H9 (cell line): ENCODE results near the gene TP53TG5. TPM values are rescaled to one million over a fixed set of nuclear protein-coding genes. Genes with fewer than 3 reads are reported as not detected.

Experiments used
- DNase-seq: peaks from one replicate; pipeline ENCODE4 v3.0.0-alpha.2; 2017
- H2AFZ ChIP-seq: one replicate; pipeline ENCODE4 v1.6.1; 2013; ENCODE audit warnings: mild to moderate bottlenecking, low read length, control low read depth, moderate library complexity
- H2AK5ac ChIP-seq: 2 replicates; pipeline ENCODE4 v1.6.1; 2013; ENCODE audit warnings: low read length, control low read depth, mixed read lengths; ENCODE audit not compliant: insufficient read length
- H2BK120ac ChIP-seq: one replicate; pipeline ENCODE4 v1.6.1; 2013; ENCODE audit warnings: low read depth, mild to moderate bottlenecking, low read length, control low read depth, inconsistent platforms; ENCODE audit not compliant: poor library complexity, severe bottlenecking
- H2BK12ac ChIP-seq: 2 replicates; pipeline ENCODE4 v1.6.1; 2013; ENCODE audit warnings: low read length, control low read depth, mixed read lengths, low read depth; ENCODE audit not compliant: insufficient read length
- H2BK15ac ChIP-seq: 2 replicates; pipeline ENCODE4 v1.6.1; 2013; ENCODE audit warnings: low read depth, low read length, control low read depth
- H2BK20ac ChIP-seq: one replicate; pipeline ENCODE4 v1.6.1; 2013; ENCODE audit warnings: low read depth, mild to moderate bottlenecking, low read length, control low read depth, inconsistent platforms; ENCODE audit not compliant: poor library complexity, severe bottlenecking
- H2BK5ac ChIP-seq: 2 replicates; pipeline ENCODE4 v1.6.1; 2013; ENCODE audit warnings: low read length, control low read depth, mixed read lengths; ENCODE audit not compliant: insufficient read length
- H3K14ac ChIP-seq: 2 replicates; pipeline ENCODE4 v1.6.1; 2013; ENCODE audit warnings: low read length, control low read depth; ENCODE audit not compliant: insufficient read depth
- H3K18ac ChIP-seq: 2 replicates; pipeline ENCODE4 v1.6.1; 2013; ENCODE audit warnings: low read depth, mild to moderate bottlenecking, mixed read lengths, low read length, control low read depth; ENCODE audit not compliant: insufficient read length
- H3K23ac ChIP-seq: 2 replicates; pipeline ENCODE4 v1.6.1; 2013; ENCODE audit warnings: low read length, control low read depth, mixed read lengths, low read depth; ENCODE audit not compliant: insufficient read length
- H3K23me2 ChIP-seq: 2 replicates; pipeline ENCODE4 v1.6.1; 2013; ENCODE audit warnings: low read depth, mild to moderate bottlenecking, mixed read lengths, low read length, control low read depth; ENCODE audit not compliant: insufficient read length, poor library complexity, severe bottlenecking
- H3K27ac ChIP-seq: 2 replicates; pipeline ENCODE4 v1.5.1; 2013; ENCODE audit warnings: low read length, control low read depth, mixed read lengths, low read depth; ENCODE audit not compliant: insufficient read length
- H3K27me3 ChIP-seq: 2 replicates; pipeline ENCODE4 v1.6.1; 2013; ENCODE audit warnings: low read length, control low read depth, inconsistent platforms; ENCODE audit not compliant: insufficient read depth
- H3K4ac ChIP-seq: 2 replicates; pipeline ENCODE4 v1.6.1; 2013; ENCODE audit warnings: low read depth, mild to moderate bottlenecking, control low read depth, inconsistent platforms, low read length, moderate library complexity
- H3K4me1 ChIP-seq: 2 replicates; pipeline ENCODE4 v1.6.1; 2013; ENCODE audit warnings: low read length, control low read depth, inconsistent platforms; ENCODE audit not compliant: insufficient read depth
- H3K4me2 ChIP-seq: 2 replicates; pipeline ENCODE4 v1.6.1; 2013; ENCODE audit warnings: low read length, control low read depth, mixed read lengths; ENCODE audit not compliant: insufficient read length, insufficient read depth
- H3K56ac ChIP-seq: 2 replicates; pipeline ENCODE4 v1.6.1; 2013; ENCODE audit warnings: low read depth, mild to moderate bottlenecking, mixed read lengths, low read length, control low read depth; ENCODE audit not compliant: insufficient read length
- H3K79me1 ChIP-seq: 2 replicates; pipeline ENCODE4 v1.6.1; 2013; ENCODE audit warnings: low read depth, mild to moderate bottlenecking, moderate library complexity, low read length, control low read depth, inconsistent platforms; ENCODE audit not compliant: insufficient read depth, poor library complexity, severe bottlenecking
- H3K79me2 ChIP-seq: 2 replicates; pipeline ENCODE4 v1.6.1; 2013; ENCODE audit warnings: low read length, control low read depth, inconsistent platforms; ENCODE audit not compliant: insufficient read depth
- H3K9ac ChIP-seq: 2 replicates; pipeline ENCODE4 v1.6.1; 2013; ENCODE audit warnings: low read length, control low read depth, mixed read lengths; ENCODE audit not compliant: insufficient read length; ENCODE audit errors: extremely low read depth
- H3K9me3 ChIP-seq: one replicate; pipeline ENCODE4 v1.6.1; 2013; ENCODE audit warnings: low read depth, low read length, inconsistent platforms; ENCODE audit not compliant: control insufficient read depth
- H3T11ph ChIP-seq: one replicate; pipeline ENCODE4 v1.6.1; 2013; ENCODE audit warnings: mild to moderate bottlenecking, low read length, control low read depth, inconsistent platforms
- H4K20me1 ChIP-seq: one replicate; pipeline ENCODE4 v1.6.1; 2013; ENCODE audit not compliant: control insufficient read depth, insufficient read length, insufficient read depth
- H4K5ac ChIP-seq: 2 replicates; pipeline ENCODE4 v1.6.1; 2013; ENCODE audit warnings: low read depth, mild to moderate bottlenecking, mixed read lengths, low read length, control low read depth; ENCODE audit not compliant: insufficient read length
- H4K8ac ChIP-seq: replicated peaks from 2 replicates; pipeline ENCODE4 v1.6.1; 2013; ENCODE audit warnings: low read length, control low read depth, mixed read lengths, low read depth; ENCODE audit not compliant: insufficient read length
- H4K91ac ChIP-seq: 2 replicates; pipeline ENCODE4 v1.6.1; 2013; ENCODE audit warnings: low read depth, mild to moderate bottlenecking, moderate library complexity, mixed read lengths, low read length, control low read depth; ENCODE audit not compliant: insufficient read length
- H3K27ac Mint-ChIP-seq, 3 experiments: 2 replicates in 2 of 3; 3 replicates in 1 of 3; pipeline ENCODE4 v1.8.0; 2020 to 2021; ENCODE audit warnings: mixed read lengths in 3 of 3, mild to moderate bottlenecking in 1 of 3, moderate library complexity in 1 of 3
- H3K27me3 Mint-ChIP-seq: 2 replicates; pipeline ENCODE4 v1.8.0; 2021; ENCODE audit warnings: low read depth, mild to moderate bottlenecking, moderate library complexity, mixed read lengths
- H3K36me3 Mint-ChIP-seq, 3 experiments: 2 replicates in 2 of 3; 3 replicates in 1 of 3; pipeline ENCODE4 v1.8.0; 2020 to 2021; ENCODE audit warnings: low read depth in 3 of 3, mixed read lengths in 3 of 3; ENCODE audit not compliant: insufficient read depth in 1 of 3
- H3K4me1 Mint-ChIP-seq, 2 experiments: 2 replicates each; pipeline ENCODE4 v1.8.0; 2020; ENCODE audit warnings: mixed read lengths in 2 of 2
- H3K4me3 Mint-ChIP-seq, 2 experiments: 2 replicates in 1 of 2; 3 replicates in 1 of 2; pipeline ENCODE4 v1.8.0; 2020 to 2021; ENCODE audit warnings: mild to moderate bottlenecking in 2 of 2, mixed read lengths in 2 of 2, moderate library complexity in 1 of 2
- H3K9me3 Mint-ChIP-seq, 2 experiments: 2 replicates in 1 of 2; 3 replicates in 1 of 2; pipeline ENCODE4 v1.8.0; 2020; ENCODE audit warnings: mild to moderate bottlenecking in 2 of 2, mixed read lengths in 2 of 2, moderate library complexity in 1 of 2
- WGBS: extraction: QIAGEN DNeasy Blood & Tissue Kit; methylation state at CpG from one replicate; pipeline ENCODE4 v1.1.7; 2013; ENCODE audit warnings: missing lambda C conversion rate, low lambda C conversion rate, mixed read lengths; ENCODE audit not compliant: insufficient read length; ENCODE audit errors: extremely low coverage; 5-methylcytosine and 5-hydroxymethylcytosine counted together
- total RNA-seq: library from RNA; stranded (reverse); gene quantifications from 2 replicates; pipeline ENCODE4 v1.2.1, GENCODE V29; 2021
- TF ChIP-seq, protein P1 (sequence below): fragments of 200-600 bp; sonication (generic); conservative IDR thresholded peaks from 3 replicates; pipeline ENCODE4 v1.8.0; 2021; ENCODE audit warnings: antibody characterized with exemption, mild to moderate bottlenecking

Gene TP53TG5
- total RNA-seq, 1 experiment from 2014 or later, result not detected

GRCh38 chr20:45366631-45367030 lies 11.5 kb downstream of the TP53TG5 start:
- H3K4me1 ChIP-seq, result peaks cover 6% of the 10 kb centered on the region; the same call in 1 of the 2 replicates
- no peak overlapping the region for H2BK5ac ChIP-seq
- Mint-ChIP-seq H3K4me1 (peaks cover 9 to 10% of the 10 kb centered on the region in 2 experiments), H3K36me3 (peaks cover 6 to 35% (median 20%) of the 10 kb centered on the region in 3 experiments; a peak in 6 of 7 replicates), H3K27me3 (no peaks in the 10 kb centered on the region), H3K4me3 (no peak overlapping the region), H3K27ac (no peak overlapping the region), H3K9me3 (no peaks in the 10 kb centered on the region)
- H3K27ac ChIP-seq, result no peak overlapping the region
- H3K56ac ChIP-seq, result no peak overlapping the region
- no peak overlapping the region for H2BK120ac ChIP-seq
- no peak overlapping the region for H4K8ac ChIP-seq
- no peak overlapping the region for H3K4ac ChIP-seq
- no peak overlapping the region for H3K9ac ChIP-seq
- H3T11ph ChIP-seq, result no peak overlapping the region
- no peak overlapping the region for H2AFZ ChIP-seq
- peaks cover 2% of the 10 kb centered on the region for H3K79me1 ChIP-seq
- H2BK15ac ChIP-seq, result no peak overlapping the region
- H4K20me1 ChIP-seq, result no peaks in the 10 kb centered on the region
- H3K23ac ChIP-seq, result no peak overlapping the region
- no peak overlapping the region for H3K14ac ChIP-seq
- no peak overlapping the region for H3K18ac ChIP-seq
- H3K9me3 ChIP-seq, result no peaks in the 10 kb centered on the region
- H4K5ac ChIP-seq, result no peak overlapping the region
- H4K91ac ChIP-seq, result no peak overlapping the region
- TF ChIP-seq, protein P1, sequence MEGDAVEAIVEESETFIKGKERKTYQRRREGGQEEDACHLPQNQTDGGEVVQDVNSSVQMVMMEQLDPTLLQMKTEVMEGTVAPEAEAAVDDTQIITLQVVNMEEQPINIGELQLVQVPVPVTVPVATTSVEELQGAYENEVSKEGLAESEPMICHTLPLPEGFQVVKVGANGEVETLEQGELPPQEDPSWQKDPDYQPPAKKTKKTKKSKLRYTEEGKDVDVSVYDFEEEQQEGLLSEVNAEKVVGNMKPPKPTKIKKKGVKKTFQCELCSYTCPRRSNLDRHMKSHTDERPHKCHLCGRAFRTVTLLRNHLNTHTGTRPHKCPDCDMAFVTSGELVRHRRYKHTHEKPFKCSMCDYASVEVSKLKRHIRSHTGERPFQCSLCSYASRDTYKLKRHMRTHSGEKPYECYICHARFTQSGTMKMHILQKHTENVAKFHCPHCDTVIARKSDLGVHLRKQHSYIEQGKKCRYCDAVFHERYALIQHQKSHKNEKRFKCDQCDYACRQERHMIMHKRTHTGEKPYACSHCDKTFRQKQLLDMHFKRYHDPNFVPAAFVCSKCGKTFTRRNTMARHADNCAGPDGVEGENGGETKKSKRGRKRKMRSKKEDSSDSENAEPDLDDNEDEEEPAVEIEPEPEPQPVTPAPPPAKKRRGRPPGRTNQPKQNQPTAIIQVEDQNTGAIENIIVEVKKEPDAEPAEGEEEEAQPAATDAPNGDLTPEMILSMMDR, result no peak
- no peak overlapping the region for H3K4me2 ChIP-seq
- peak; percentile 5 for DNase-seq
- no CpG with 5 or more reads among the region's 11 CpGs for WGBS
- peaks cover 9% of the 10 kb centered on the region for H3K23me2 ChIP-seq
- no peak overlapping the region for H2BK12ac ChIP-seq
- no peak overlapping the region for H2AK5ac ChIP-seq
- H3K79me2 ChIP-seq, result no peaks in the 10 kb centered on the region; the same call in 1 of the 2 replicates
- H2BK20ac ChIP-seq, result no peak overlapping the region
- H3K27me3 ChIP-seq, result no peaks in the 10 kb centered on the region
